HG03469 (cell line): ENCODE results near the gene BRAP.
"Not testable (repeated sequence)": the region's sequence is repeated elsewhere in the genome, so short reads cannot be mapped to it uniquely, and the experiment has no call there.

Experiments
- ATAC-seq: cut with Tn5 transposase; IDR thresholded peaks from one replicate; pipeline ENCODE4 v1.9.1; 2021; ENCODE audit warnings: mild to moderate bottlenecking, moderate library complexity, moderate number of reproducible peaks; ENCODE audit not compliant: unreplicated experiment

The BRAP gene, protein sequence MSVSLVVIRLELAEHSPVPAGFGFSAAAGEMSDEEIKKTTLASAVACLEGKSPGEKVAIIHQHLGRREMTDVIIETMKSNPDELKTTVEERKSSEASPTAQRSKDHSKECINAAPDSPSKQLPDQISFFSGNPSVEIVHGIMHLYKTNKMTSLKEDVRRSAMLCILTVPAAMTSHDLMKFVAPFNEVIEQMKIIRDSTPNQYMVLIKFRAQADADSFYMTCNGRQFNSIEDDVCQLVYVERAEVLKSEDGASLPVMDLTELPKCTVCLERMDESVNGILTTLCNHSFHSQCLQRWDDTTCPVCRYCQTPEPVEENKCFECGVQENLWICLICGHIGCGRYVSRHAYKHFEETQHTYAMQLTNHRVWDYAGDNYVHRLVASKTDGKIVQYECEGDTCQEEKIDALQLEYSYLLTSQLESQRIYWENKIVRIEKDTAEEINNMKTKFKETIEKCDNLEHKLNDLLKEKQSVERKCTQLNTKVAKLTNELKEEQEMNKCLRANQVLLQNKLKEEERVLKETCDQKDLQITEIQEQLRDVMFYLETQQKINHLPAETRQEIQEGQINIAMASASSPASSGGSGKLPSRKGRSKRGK

DNA sequence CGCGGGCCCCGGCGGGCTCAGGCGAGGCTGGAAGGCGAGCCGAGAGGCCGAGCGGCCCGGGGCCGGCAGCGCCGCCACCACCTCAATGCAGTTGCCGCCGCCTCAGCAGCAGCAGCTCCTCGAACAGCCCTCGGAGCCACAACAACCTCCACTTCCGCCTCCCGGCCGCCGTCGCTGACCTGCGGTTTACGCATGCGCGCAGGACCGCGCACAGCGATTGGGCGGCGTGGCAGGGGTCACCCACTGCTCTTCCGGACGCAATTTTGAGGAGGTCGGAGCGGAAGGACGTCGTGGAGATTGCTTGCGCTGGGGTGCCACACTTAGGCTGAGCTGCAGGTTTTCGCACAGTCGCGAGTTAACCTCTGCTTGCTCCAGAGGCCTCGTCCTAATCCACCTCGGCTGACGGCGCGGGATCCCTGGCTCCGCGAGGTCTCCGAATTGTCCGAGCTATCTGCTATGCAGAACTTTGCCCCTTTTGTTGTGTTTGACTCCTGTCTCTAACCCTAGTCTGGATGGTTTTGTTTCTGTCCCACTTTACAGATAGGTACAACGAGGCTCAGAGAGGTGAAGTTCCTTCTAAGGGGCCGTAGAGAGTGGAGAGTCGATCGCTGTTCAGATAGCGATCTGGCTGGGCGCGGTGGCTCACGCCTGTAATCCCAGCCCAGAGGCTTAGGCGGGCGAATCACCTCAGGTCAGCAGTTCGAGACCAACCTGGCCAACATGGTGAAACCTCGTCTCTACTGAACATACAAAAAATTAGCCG, at the start of gene BRAP, which contains the start of gene ACAD10:
Gene BRAP, minus strand, starts transcription at position 146 of the 763 bp plus-strand sequence. CDS start 164 bp downstream, outside the sequence.
Gene ACAD10, plus strand, starts transcription at position 243 of the 763 bp plus-strand sequence. CDS start 6,657 bp downstream, outside the sequence.
- ATAC-seq = peak; percentile 74

DNA sequence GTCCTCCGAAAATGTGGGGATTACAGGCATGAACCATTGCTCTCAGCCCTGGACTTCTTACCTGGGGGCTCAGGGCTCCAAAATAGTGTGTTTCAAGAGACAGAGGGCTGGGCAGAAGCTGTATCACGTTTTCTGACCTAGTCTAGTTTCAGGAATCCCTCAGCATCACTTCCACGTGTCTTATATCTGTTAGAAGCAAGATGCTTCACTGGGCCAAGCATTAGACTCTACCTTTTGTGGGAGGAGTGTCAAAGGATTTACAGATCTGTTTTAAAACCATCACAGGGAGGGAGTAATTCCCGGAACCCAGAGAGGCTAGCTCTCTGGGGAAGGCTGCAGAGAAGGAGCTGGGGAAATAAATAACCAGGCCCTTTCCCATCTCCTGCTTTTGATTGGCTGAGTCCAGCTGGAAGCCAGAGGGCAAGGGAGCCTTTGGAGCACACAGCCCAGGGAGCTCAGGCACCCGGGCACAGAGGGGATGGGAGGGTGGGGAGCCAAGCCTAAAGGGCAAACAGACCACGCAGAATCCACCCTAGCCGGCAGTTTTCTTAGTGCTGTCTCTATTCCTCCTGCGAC, 47.7 kb upstream of the BRAP start:
- ATAC-seq = no peak

DNA sequence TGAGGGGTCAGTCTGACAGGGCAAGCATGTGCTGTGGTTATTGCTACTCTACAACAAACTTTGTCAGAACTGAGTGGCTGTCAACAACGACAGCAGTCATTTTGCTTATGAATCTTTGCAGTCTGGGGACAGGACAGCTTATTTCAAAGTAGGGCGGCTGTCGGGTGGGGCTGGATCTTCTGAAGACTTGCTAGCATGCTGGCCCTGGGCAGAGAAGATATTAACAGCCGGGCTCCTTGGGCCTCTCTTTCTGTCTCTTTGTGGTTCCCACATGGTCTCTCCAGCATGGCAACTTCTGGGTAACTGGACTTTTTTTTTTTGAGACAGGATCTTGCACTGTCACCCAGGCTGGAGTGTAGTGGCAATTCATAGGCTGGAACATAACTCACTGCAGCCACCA, 47.0 kb upstream of the BRAP start:
- ATAC-seq = no peak

DNA sequence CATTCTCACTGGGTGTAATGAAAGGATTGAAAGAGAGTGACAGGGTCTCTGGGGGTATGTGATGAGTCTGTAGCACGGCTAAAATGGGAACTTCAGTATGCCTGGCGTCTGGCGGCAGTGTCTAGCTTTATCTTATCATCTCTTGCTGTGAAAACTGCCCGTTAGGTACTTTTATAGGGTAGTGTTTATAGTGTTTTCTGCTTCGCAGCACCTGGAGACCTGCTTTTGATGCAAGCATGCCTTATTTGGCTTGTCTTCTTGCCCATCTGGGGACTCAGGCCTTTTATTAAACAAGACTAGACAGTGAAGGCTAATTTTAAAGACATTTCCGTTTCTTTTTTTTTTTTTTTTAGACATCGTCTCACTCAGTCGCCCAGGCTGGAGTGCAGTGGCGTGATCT, 44.7 kb upstream of the BRAP start:
- no peak for ATAC-seq

DNA sequence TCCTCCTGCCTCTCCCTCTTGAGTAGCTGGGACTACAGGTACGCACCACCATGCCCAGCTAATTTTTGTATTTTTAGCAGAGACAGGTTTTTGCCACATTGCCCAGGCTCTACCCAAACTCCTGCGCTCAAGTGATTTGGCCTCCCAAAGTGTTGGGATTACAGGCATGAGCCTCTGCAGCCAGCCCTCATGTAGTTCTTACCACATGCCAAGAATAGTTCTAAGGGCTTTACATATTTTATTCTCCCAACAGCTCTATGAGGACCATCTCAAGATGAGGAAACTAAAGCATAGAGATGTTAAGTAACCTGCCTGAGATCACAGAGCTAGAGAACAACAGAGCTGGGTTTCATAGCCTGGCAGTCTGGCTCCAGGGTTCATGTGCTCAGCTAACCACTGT, 43.0 kb upstream of the BRAP start:
- ATAC-seq = no peak

DNA sequence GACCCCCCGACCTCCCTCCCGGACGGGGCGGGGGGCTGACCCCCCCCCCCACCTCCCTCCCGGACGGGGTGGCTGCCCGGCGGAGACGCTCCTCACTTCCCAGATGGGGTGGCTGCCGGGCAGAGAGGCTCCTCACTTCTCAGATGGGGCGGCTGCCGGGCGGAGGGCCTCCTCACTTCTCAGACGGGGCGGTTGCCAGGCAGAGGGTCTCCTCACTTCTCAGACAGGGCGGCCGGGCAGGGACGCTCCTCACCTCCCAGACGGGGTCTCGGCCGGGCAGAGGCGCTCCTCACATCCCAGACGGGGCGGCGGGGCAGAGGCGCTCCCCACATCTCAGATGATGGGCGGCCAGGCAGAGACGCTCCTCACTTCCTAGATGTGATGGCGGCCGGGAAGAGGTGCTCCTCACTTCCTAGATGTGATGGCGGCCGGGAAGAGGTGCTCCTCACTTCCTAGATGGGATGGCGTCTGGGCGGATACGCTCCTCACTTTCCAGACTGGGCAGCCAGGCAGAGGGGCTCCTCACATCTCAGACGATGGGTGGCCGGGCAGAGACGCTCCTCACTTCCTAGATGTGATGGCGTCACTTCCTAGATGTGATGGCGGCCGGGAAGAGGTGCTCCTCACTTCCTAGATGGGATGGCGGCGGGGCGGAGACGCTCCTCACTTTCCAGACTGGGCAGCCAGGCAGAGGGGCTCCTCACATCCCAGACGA, 38.0 kb upstream of the BRAP start:
- not testable (repeated sequence) for ATAC-seq

DNA sequence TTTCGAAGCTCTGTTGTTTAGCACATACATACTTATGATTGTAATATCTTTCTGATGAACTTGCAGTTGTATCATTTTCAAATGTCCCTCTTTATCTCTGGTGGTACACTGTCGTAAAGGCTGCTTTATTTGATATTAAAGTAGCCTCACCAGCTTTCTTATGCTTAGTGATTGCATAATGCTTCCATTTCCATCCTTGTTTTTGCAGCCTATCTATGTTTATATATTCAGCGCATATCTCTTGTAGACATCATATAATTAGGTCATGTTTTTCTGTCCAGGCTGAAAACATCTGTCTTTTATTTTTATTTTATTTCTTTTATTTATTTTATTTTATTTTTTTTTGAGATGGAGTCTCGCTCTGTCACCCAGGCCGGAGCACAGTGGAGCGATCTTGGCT, 34.7 kb upstream of the BRAP start:
- no peak for ATAC-seq

DNA sequence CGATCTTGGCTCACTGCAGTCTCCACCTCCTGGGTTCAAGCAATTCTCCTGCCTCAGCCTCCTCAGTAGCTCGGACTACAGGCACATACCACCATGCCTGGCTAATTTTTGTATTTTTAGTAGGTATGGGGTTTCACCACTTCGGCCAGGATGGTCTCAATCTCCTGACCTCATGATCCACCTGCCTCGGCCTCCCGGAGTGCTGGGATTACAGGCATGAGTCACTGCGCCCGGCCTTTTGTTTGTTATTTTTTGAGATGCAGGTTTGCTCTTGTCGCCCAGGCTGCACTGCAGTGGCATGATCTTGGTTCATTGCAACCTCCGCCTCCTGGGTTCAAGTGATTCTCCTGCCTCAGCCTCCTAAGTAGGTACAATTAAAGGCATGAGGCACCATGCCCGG, 33.6 kb upstream of the BRAP start:
- not testable (repeated sequence) for ATAC-seq

DNA sequence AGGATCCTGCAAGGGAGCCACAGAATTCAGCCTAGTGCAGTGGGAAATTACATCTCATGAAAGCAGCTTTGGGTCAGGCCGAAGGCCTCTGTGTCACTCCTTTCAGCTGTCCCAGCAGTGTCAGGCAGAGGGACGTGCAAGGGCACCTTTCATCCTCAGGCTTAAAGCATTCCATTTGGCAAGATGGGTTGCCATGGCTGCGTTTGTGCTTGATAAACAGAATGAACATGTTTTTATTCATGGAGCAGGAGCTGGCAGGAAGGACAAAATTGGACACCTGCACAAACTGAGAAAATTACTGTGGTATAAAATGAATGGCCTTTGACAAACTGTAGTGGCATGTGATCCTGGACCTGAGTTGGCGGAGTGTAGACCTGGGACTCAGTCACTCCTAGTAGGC, 29.5 kb upstream of the BRAP start:
- no peak for ATAC-seq

DNA sequence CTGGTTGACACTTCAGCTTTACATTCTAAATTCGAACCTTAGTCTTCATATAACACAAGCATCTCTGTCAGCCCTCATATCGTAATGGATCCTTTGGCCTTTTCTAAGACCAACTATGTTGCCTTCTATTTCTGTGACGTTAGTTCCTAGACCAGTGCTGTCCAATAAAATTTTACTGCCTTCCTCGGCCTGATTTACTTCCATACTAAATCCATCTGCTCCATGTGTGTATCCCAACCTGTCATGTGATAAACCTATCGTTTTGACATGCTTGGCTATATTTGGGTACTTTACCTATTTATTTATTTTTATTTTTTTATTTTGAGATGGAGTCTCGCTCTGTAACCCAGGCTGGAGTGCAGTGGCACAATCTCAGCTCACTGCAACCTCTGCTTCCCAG, 20.4 kb upstream of the BRAP start:
- ATAC-seq = no peak

DNA sequence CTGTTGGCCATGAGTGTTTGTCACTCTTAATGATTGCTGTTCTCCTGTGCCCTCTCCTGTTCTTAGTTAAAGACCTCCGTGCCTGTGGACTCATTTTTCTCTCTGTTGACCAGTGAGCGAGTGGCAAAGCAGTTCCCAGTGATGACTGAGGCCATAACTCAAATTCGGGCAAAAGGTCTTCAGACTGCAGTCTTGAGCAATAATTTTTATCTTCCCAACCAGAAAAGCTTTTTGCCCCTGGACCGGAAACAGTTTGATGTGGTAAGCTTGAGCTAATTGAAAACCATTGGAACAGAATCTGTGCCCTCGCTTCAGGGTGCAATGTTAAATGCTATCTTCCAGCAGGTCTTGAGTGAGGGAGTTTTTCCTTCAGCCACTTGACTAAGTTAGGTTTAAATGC, 19.9 kb upstream of the BRAP start:
- no peak for ATAC-seq

DNA sequence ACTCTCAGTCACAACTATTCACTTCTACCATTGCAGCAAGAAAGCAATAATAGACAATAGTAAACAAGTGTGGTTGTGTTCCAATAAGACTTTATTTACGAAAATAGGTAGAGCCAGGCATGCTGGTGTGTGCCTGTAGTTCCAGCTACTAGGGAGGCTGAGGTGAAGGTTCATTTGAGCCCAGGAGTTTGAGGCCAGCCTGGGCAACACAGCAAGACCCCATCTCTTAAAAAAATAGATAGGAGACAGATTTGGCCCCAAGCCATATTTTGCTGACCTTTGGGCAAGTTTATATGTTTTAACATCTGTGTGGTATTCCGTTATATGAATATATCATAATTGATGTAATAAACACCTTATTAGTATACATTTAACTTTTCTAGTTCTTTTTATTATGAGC, 14.2 kb upstream of the BRAP start:
- ATAC-seq = no peak

DNA sequence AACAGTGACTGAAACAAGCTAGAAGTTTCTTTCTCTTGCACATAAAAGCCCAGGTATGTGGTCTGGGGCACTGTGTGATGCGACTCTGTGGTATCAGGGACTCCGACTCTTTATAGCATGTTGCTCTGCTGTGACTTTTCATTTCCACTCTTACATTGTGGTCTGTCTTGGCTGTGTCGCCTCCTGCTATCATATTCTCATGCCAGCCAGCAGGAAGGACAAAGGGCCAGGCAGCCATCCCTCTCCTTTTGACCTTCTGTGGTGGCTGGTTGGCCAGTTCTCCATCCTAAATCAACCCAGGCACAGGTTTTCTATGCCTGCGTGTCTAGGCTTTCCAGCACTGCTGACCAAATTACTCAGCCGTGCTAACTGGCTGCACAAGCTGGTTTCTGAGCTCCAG, 8.1 kb upstream of the BRAP start:
- ATAC-seq = no peak

DNA sequence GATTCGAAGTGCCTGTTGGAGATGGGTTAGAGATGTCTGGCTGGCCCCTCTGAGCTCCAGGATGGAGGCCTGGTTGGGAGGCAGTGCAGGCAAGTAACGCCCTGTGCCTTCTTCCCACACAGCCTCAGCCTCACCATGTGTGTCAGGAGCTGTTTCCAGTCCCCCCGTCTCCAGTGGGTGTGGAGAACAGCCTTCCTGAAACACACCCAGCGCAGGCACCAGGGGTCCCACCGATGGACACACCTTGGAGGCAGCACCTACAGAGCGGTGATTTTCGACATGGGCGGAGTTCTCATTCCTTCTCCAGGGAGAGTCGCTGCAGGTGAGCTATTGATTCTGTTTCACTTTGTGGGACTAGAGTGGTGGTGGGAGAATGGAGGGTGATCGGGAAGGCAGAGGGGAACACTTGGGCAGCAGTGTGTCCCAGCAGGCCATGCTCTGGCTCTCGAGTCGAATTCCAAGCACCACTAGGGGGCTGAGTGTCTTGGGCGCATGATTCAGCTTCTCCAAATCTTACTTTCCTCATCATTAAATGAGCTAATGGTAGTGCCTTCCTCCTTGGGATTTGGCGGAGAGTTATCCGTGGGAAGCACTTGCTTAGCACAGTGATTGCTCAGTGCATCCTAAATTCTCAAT, 6.9 kb upstream of the BRAP start:
- no peak for ATAC-seq

DNA sequence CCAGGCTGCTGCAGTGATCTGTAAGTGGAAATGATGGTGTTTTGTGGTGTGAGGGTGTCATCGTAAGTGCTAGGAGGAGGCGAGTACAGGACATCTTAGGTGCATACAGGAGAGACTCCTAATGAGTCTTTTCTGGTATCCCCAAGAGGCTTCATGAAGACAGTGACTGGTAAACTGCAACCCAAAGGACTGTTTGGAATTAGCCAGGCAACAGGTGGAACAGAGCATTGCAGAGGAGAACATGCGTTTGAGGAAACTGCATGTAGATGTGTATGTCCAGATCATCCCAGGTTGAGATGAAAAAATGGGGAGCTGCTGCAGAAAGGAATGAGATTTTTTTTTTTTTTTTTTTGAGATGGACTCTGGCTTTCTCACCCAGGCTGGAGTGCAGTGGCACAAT, 5.5 kb upstream of the BRAP start:
- no peak for ATAC-seq

DNA sequence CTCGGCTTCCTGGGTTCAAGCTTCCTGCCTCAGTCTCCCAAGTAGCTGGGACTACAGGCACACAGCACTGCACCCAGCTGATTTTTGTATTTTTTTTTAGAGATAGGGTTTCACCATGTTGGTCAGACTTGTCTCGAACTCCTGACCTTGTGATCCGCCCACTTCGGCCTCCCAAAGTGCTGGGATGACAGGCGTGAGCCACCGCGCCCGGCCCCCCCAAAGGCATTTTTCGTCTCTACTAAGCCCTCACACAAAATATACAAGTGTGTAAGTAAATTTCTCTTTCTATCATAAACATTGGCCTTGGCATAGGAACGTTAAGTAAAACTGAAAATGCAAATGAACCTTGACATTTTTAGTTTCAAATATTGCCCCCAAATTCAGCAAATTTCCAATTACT, 2.2 kb upstream of the BRAP start:
- no peak for ATAC-seq

DNA sequence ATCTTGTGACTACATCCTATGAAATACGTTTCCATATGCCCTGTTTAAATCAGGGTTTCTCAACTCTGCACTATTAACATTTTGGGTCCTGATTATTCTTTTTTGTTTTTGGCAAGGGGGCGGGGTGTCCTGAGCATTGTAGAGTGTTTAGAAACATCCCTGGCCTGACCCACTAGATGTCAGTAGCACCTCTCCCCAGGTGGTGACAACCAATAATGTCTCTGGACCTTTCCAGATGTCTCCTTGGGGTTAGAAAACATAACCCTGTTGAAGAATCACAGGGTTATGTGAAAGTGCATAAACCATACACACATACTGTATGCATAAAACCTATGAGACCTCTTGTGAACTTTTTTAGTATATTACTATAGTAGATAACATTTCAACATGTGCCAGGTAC, 1.5 kb upstream of the BRAP start:
- no peak for ATAC-seq

DNA sequence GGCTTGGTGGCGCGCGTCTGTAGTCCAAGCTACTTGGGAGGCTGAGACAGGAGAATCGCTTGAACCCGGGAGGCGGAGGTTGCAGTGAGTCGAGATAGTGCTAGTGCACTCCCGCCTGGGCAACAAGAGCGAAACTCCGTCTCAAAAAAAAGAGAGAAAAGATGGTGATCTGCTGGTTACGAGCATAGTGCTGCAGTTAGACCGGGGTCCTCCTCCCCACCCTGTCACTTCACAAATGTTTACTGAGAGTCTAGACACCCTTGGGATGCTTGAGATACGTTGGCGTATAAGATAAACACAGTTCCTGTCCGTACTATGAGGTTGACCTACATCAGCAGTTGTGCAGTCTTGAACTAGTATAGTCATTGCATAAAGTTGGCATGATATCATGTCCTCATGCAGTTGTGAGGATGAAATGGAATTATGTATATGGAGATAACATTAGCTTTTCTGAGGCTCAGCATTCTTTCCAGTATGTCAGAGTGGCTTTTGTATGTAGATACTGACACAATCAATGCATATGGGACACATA, 884 bp upstream of the BRAP start:
- no peak for ATAC-seq

DNA sequence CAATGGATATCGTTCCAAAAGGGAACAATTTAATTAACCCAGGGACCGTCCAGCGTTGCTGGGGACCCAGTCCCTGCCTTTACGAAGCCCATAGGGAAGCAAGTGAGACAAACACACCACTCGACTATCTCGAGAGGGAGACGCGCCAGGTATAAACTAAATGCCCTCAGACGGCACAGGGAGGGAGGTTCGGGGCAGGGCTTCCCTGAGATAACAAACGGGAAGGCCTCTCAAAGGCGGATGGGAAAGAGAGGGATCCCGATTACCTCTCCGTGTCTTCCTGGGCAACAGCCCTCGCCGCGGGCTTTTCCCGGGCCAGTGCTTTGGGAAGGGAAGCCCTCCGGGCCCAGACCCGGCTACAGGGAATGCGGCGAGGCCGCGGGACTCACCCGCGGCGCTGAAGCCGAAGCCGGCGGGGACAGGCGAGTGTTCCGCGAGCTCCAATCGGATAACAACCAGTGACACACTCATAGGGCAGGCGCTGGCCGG, 390 bp downstream of the BRAP start:
- peak; percentile 3 for ATAC-seq
